Activated naive CD8-positive, alpha-beta T cell (primary cell): Measurements from ENCODE around the gene CC2D1B.

ENCODE experiments used
- H3K27ac Mint-ChIP-seq: one replicate; pipeline ENCODE4 v1.8.0; 2021; ENCODE audit warnings: mixed read lengths
- H3K27me3 Mint-ChIP-seq: one replicate; pipeline ENCODE4 v1.8.0; 2021; ENCODE audit warnings: mixed read lengths
- H3K36me3 Mint-ChIP-seq: one replicate; pipeline ENCODE4 v1.8.0; 2021; ENCODE audit warnings: mixed read lengths
- H3K4me1 Mint-ChIP-seq: one replicate; pipeline ENCODE4 v1.8.0; 2021; ENCODE audit warnings: low read depth, mixed read lengths
- H3K4me3 Mint-ChIP-seq: one replicate; pipeline ENCODE4 v1.8.0; 2021; ENCODE audit warnings: mild to moderate bottlenecking, mixed read lengths
- H3K9me3 Mint-ChIP-seq: one replicate; pipeline ENCODE4 v1.8.0; 2021; ENCODE audit warnings: low read depth, mixed read lengths

Gene CC2D1B

GRCh38 chr1:52368383-52369172 is 2.6 kb upstream of the CC2D1B start:
- Mint-ChIP-seq H3K27me3 (no peaks in the 10 kb centered on the region), H3K9me3 (no peaks in the 10 kb centered on the region), H3K4me1 (peaks cover 43% of the 10 kb centered on the region), H3K27ac (no peak overlapping the region), H3K4me3 (peak overlapping the region; percentile 79), H3K36me3 (peaks cover 2% of the 10 kb centered on the region)

- H3K27me3 Mint-ChIP-seq = no peaks in the 10 kb centered on the region
- no peak overlapping the region for H3K27ac Mint-ChIP-seq
- no peaks in the 10 kb centered on the region for H3K9me3 Mint-ChIP-seq
- peak overlapping the region; percentile 56 for H3K4me3 Mint-ChIP-seq
- no peaks in the 10 kb centered on the region for H3K36me3 Mint-ChIP-seq
- H3K4me1 Mint-ChIP-seq = peaks cover 48% of the 10 kb centered on the region
Observed at GRCh38 chr1:52367272-52367671, 1.3 kb upstream of the CC2D1B start.

- H3K27ac Mint-ChIP-seq = peak overlapping the region; percentile 70
- no peaks in the 10 kb centered on the region for H3K9me3 Mint-ChIP-seq
Observed at GRCh38 chr1:52366517-52366827, 467 bp upstream of the CC2D1B start.

GRCh38 chr1:52365071-52365745 is 797 bp downstream of the CC2D1B start:
- H3K4me1 Mint-ChIP-seq = peaks cover 52% of the 10 kb centered on the region
- peak overlapping the region; percentile 97 for H3K4me3 Mint-ChIP-seq
- H3K27me3 Mint-ChIP-seq = no peaks in the 10 kb centered on the region

More at GRCh38 chr1:52366517-52366827, 467 bp upstream of the CC2D1B start:
- H3K36me3 Mint-ChIP-seq = peaks cover 2% of the 10 kb centered on the region
- peak overlapping the region; percentile 97 for H3K4me3 Mint-ChIP-seq
- no peaks in the 10 kb centered on the region for H3K27me3 Mint-ChIP-seq
- H3K4me1 Mint-ChIP-seq = peaks cover 51% of the 10 kb centered on the region

GRCh38 chr1:52364235-52364839 is 1.7 kb downstream of the CC2D1B start:
- H3K4me3 Mint-ChIP-seq = peak overlapping the region; percentile 97
- H3K9me3 Mint-ChIP-seq = no peaks in the 10 kb centered on the region
- H3K27me3 Mint-ChIP-seq = no peaks in the 10 kb centered on the region
- H3K36me3 Mint-ChIP-seq = peaks cover 2% of the 10 kb centered on the region
- H3K27ac Mint-ChIP-seq = peak overlapping the region; percentile 79
- H3K4me1 Mint-ChIP-seq = peaks cover 50% of the 10 kb centered on the region

More at GRCh38 chr1:52365071-52365745, 797 bp downstream of the CC2D1B start:
- Mint-ChIP-seq H3K9me3 (no peaks in the 10 kb centered on the region), H3K36me3 (peaks cover 2% of the 10 kb centered on the region), H3K27ac (peak overlapping the region; percentile 92)

- peaks cover 5% of the 10 kb centered on the region for H3K36me3 Mint-ChIP-seq
- no peak overlapping the region for H3K27ac Mint-ChIP-seq
- H3K4me1 Mint-ChIP-seq = peaks cover 27% of the 10 kb centered on the region
- H3K27me3 Mint-ChIP-seq = no peaks in the 10 kb centered on the region
- no peaks in the 10 kb centered on the region for H3K9me3 Mint-ChIP-seq
- H3K4me3 Mint-ChIP-seq = no peak overlapping the region
Observed at GRCh38 chr1:52360595-52360968, 5.4 kb downstream of the CC2D1B start.

GRCh38 chr1:52359676-52360594 is 6.1 kb downstream of the CC2D1B start:
- Mint-ChIP-seq H3K36me3 (peaks cover 5% of the 10 kb centered on the region), H3K27ac (no peak overlapping the region), H3K9me3 (no peaks in the 10 kb centered on the region), H3K27me3 (no peaks in the 10 kb centered on the region), H3K4me1 (peaks cover 21% of the 10 kb centered on the region), H3K4me3 (no peak overlapping the region)

- peaks cover 5% of the 10 kb centered on the region for H3K36me3 Mint-ChIP-seq
- H3K4me1 Mint-ChIP-seq = peaks cover 12% of the 10 kb centered on the region
- no peak overlapping the region for H3K4me3 Mint-ChIP-seq
- no peaks in the 10 kb centered on the region for H3K9me3 Mint-ChIP-seq
- H3K27me3 Mint-ChIP-seq = no peaks in the 10 kb centered on the region
- H3K27ac Mint-ChIP-seq = peak overlapping the region; percentile 46
Observed at GRCh38 chr1:52358851-52359497, 7.0 kb downstream of the CC2D1B start.

- Mint-ChIP-seq H3K4me1 (peaks cover 4% of the 10 kb centered on the region), H3K36me3 (peaks cover 5% of the 10 kb centered on the region), H3K27ac (no peak overlapping the region), H3K27me3 (no peaks in the 10 kb centered on the region), H3K9me3 (no peaks in the 10 kb centered on the region), H3K4me3 (no peak overlapping the region)
Observed at GRCh38 chr1:52357397-52357796, 8.6 kb downstream of the CC2D1B start.

GRCh38 chr1:52356818-52357355 is 9.1 kb downstream of the CC2D1B start:
- no peak overlapping the region for H3K4me3 Mint-ChIP-seq
- H3K4me1 Mint-ChIP-seq = peaks cover 4% of the 10 kb centered on the region
- no peaks in the 10 kb centered on the region for H3K27me3 Mint-ChIP-seq
- peaks cover 5% of the 10 kb centered on the region for H3K36me3 Mint-ChIP-seq
- H3K9me3 Mint-ChIP-seq = no peaks in the 10 kb centered on the region
- no peak overlapping the region for H3K27ac Mint-ChIP-seq

- Mint-ChIP-seq H3K4me1 (no peaks in the 10 kb centered on the region), H3K27ac (no peak overlapping the region), H3K4me3 (no peak overlapping the region), H3K9me3 (no peaks in the 10 kb centered on the region), H3K27me3 (no peaks in the 10 kb centered on the region), H3K36me3 (peaks cover 3% of the 10 kb centered on the region)
Observed at GRCh38 chr1:52355847-52356505, 10.0 kb downstream of the CC2D1B start.

GRCh38 chr1:52355436-52355835 is 10.6 kb downstream of the CC2D1B start:
- no peaks in the 10 kb centered on the region for H3K4me1 Mint-ChIP-seq
- no peaks in the 10 kb centered on the region for H3K27me3 Mint-ChIP-seq
- H3K9me3 Mint-ChIP-seq = no peaks in the 10 kb centered on the region
- H3K36me3 Mint-ChIP-seq = peaks cover 3% of the 10 kb centered on the region
- no peak overlapping the region for H3K27ac Mint-ChIP-seq
- no peak overlapping the region for H3K4me3 Mint-ChIP-seq

- H3K27ac Mint-ChIP-seq = peak overlapping the region; percentile 58
- peaks cover 3% of the 10 kb centered on the region for H3K36me3 Mint-ChIP-seq
- H3K4me1 Mint-ChIP-seq = peaks cover 2% of the 10 kb centered on the region
- no peak overlapping the region for H3K4me3 Mint-ChIP-seq
- no peaks in the 10 kb centered on the region for H3K9me3 Mint-ChIP-seq
- no peaks in the 10 kb centered on the region for H3K27me3 Mint-ChIP-seq
Observed at GRCh38 chr1:52352690-52353089, 13.3 kb downstream of the CC2D1B start.
